Stomach (tissue), 9 donors: ENCODE results near the gene DCC. TPM values are rescaled to one million over a fixed set of nuclear protein-coding genes. Genes with fewer than 3 reads are reported as not detected.

Source experiments
- DNase-seq, 2 donors: peaks; one replicate each; pipeline versions ENCODE4 v3.0.0 to v3.0.0-alpha.2; 2013 to 2019
- H3K27ac ChIP-seq, 5 donors: fragments of 200-600 bp in 4 of 5; sonication (generic) in 4 of 5; one replicate each; pipeline ENCODE4 v1.5.1; 2013 to 2019; ENCODE audit warnings: mild to moderate bottlenecking in 1 of 5, moderate library complexity in 1 of 5
- H3K27me3 ChIP-seq, 3 donors: fragments of 200-600 bp; sonication (generic); one replicate each; pipeline ENCODE4 v1.5.1; 2017 to 2019; ENCODE audit warnings: mixed run types in 1 of 3
- H3K36me3 ChIP-seq, 4 donors: fragments of 200-600 bp; sonication (generic); 1 replicate in 3 of 4; 2 replicates in 1 of 4; pipeline ENCODE4 v1.5.1; 2016 to 2019
- H3K4me1 ChIP-seq, 4 donors: fragments of 200-600 bp; sonication (generic); one replicate each; pipeline ENCODE4 v1.5.1; 2016 to 2019
- H3K4me3 ChIP-seq, 4 donors: fragments of 200-600 bp; sonication (generic) in 3 of 4; one replicate each; pipeline ENCODE4 v1.5.1; 2016 to 2019; ENCODE audit warnings: mild to moderate bottlenecking in 1 of 4
- H3K9me3 ChIP-seq, 4 donors: fragments of 200-600 bp; sonication (generic); one replicate each; pipeline ENCODE4 v1.5.1; 2016 to 2019
- CTCF ChIP-seq, 7 experiments: fragments of 450-650 bp in 4 of 7; fragments of 200-600 bp in 3 of 7; sonication (generic) in 3 of 7; IDR thresholded peaks; one replicate each; pipeline ENCODE4 v1.5.1; 2016 to 2019; ENCODE audit warnings: antibody characterized with exemption in 7 of 7, control low read depth in 2 of 7, mild to moderate bottlenecking in 1 of 7
- EP300 ChIP-seq: sonication (generic); formaldehyde crosslinking; IDR thresholded peaks from one replicate; pipeline ENCODE4 v1.6.1; 2017; ENCODE audit warnings: antibody characterized with exemption
- POLR2A ChIP-seq, 4 donors: fragments of 450-650 bp; IDR thresholded peaks; one replicate each; pipeline ENCODE4 v1.6.1; 2016; ENCODE audit warnings: antibody characterized with exemption in 4 of 4, control low read depth in 2 of 4, mild to moderate bottlenecking in 1 of 4, moderate library complexity in 1 of 4
- POLR2AphosphoS5 ChIP-seq, 3 donors: sonication (generic); formaldehyde crosslinking; IDR thresholded peaks; one replicate each; pipeline ENCODE4 v1.6.1; 2016; ENCODE audit warnings: antibody characterized with exemption in 3 of 3
- WGBS, 5 donors: extraction: QIAGEN DNeasy Blood & Tissue Kit in 3 of 5; methylation state at CpG; one replicate each; pipeline versions ENCODE4 v1.1.5 to v1.1.7; 2013 to 2018; 5-methylcytosine and 5-hydroxymethylcytosine counted together
- intact Hi-C: fragments of 100-400 bp; cut with DNase I; formaldehyde crosslinking; loops from one replicate; pipeline ENCODE4 v1.15.1; 2023; ENCODE audit warnings: low total_unique reads
- polyA plus RNA-seq, 3 donors: library from polyadenylated mRNA; stranded (reverse); fragments of 200-250 nt; gene quantifications; one replicate each; pipeline ENCODE4 v1.2.3, GENCODE V29; 2013
- small RNA-seq, 4 donors: library from RNA; depleted of rRNA; stranded (forward); fragments of <200 nt; gene quantifications; one replicate each; pipeline ENCODE3, GENCODE V24; 2016
- total RNA-seq, 5 donors: library from RNA; depleted of rRNA; stranded (reverse); fragments of >200 nt; gene quantifications; one replicate each; pipeline versions ENCODE4 v1.1.0 to v1.2.3, GENCODE V29; 2014 to 2016
- donor health status: healthy with polysubstance abuse.
- donor health status: Bipolar disorder and iron deficiency.
- donor health status: healthy.

The DCC gene
- total and polyA plus RNA-seq, 8 donors, result 0.58 to 1.7 TPM; not detected in 6

- H3K4me1 ChIP-seq, result peaks cover 0 to 15% (median 7%) of the 10 kb centered on the region in 4 donors
- intact Hi-C loops, result loop anchor here (10.0 kb wide), 2 partner anchors 62 to 558 kb away; no protein-coding TSS in a partner anchor
- no peaks in the 10 kb centered on the region for H3K9me3 ChIP-seq
- DNase-seq, result no peak
- H3K4me3 ChIP-seq, result no peak overlapping the region
- TF ChIP-seq EP300, result no peak
- TF ChIP-seq POLR2AphosphoS5 (IDR thresholded peaks at IDR 0.05), result no peak
- no peak for TF ChIP-seq POLR2A (IDR thresholded peaks at IDR 0.05)
- no peak for TF ChIP-seq CTCF (IDR thresholded peaks at IDR 0.05)
- no peaks in the 10 kb centered on the region for H3K27me3 ChIP-seq
- 88 to 97% (median 93%) methylated on average over 2 of the region's 2 CpGs for WGBS, 5 donors
- no peak overlapping the region for H3K27ac ChIP-seq
- H3K36me3 ChIP-seq, result no peaks in the 10 kb centered on the region
Observed at GRCh38 chr18:53566626-53567025, 1226.6 kb downstream of the DCC start.

- Histone ChIP-seq H3K4me3 (no peak overlapping the region), H3K27me3 (no peaks in the 10 kb centered on the region), H3K4me1 (peaks cover 0 to 15% (median 7%) of the 10 kb centered on the region in 4 donors), H3K9me3 (no peaks in the 10 kb centered on the region), H3K36me3 (no peaks in the 10 kb centered on the region), H3K27ac (no peak overlapping the region)
- peak in 1 of 2 donors; percentile 46 for DNase-seq
- 42 to 63% (median 58%) methylated on average over 12 of the region's 12 CpGs for whole genome bisulfite sequencing, 5 donors
- intact Hi-C loops, result loop anchor here (10.0 kb wide), 2 partner anchors 63 to 557 kb away; no protein-coding TSS in a partner anchor
- TF ChIP-seq POLR2A (IDR thresholded peaks at IDR 0.05), result no peak
- peak in 4 of 7 experiments; percentile 27 to 59 (median 50) for TF ChIP-seq CTCF (IDR thresholded peaks at IDR 0.05)
- TF ChIP-seq EP300, result no peak
Observed at GRCh38 chr18:53567929-53568574, 1228.1 kb downstream of the DCC start.

Small RNA genes lying within 50 kb of the gene (small RNA-seq; reads per million reads assigned to genes)
- gene AC011155.1, result 0 reads per million in 4 donors
- 0 reads per million in 4 donors for gene MIR4528
